Measurements from ENCODE around the gene MAPK10. TPM values are rescaled to one million over a fixed set of nuclear protein-coding genes. Genes with fewer than 3 reads are reported as not detected.
"Not testable (repeated sequence)": the region's sequence is repeated elsewhere in the genome, so short reads cannot be mapped to it uniquely, and the experiment has no call there.

The MAPK10 gene
- total and polyA plus RNA-seq, 9 donors: 1.9 to 5.6 (median 3.1) TPM

GRCh38 chr4:85993641-85994040, 366.2 kb downstream of the MAPK10 start:
- no peak for DNase-seq
- Histone ChIP-seq H3K4me1 (ENCODE audit: control insufficient read depth, insufficient read depth, low read length) (no peaks in the 10 kb centered on the region), H3K9me3 (replicated peaks; ENCODE audit: control insufficient read depth, low read depth, low read length) (no peaks in the 10 kb centered on the region), H3K27ac (ENCODE audit: low read length) (no peak overlapping the region), H3K36me3 (ENCODE audit: control insufficient read depth, insufficient read depth, low read length) (peaks cover 15% of the 10 kb centered on the region), H3K27me3 (ENCODE audit: control insufficient read depth, insufficient read depth, low read length) (no peaks in the 10 kb centered on the region), H3K4me3 (ENCODE audit: low read length) (no peak overlapping the region)
- WGBS (ENCODE audit: insufficient coverage): no CpG with 5 or more reads among the region's 2 CpGs

- no peak for DNase-seq
- H3K27me3 ChIP-seq (ENCODE audit: control insufficient read depth, insufficient read depth, low read length): no peaks in the 10 kb centered on the region
- no peaks in the 10 kb centered on the region for H3K9me3 ChIP-seq (replicated peaks; ENCODE audit: control insufficient read depth, low read depth, low read length)
- 92% methylated on average over 1 of the region's 1 CpG for WGBS (ENCODE audit: insufficient coverage)
- H3K4me1 ChIP-seq (ENCODE audit: control insufficient read depth, insufficient read depth, low read length): no peaks in the 10 kb centered on the region
- H3K36me3 ChIP-seq (ENCODE audit: control insufficient read depth, insufficient read depth, low read length): peaks cover 14% of the 10 kb centered on the region
- no peak overlapping the region for H3K27ac ChIP-seq (ENCODE audit: low read length)
- no peak overlapping the region for H3K4me3 ChIP-seq (ENCODE audit: low read length)
Measured at GRCh38 chr4:85986266-85986665, 373.6 kb downstream of the MAPK10 start.

- Histone ChIP-seq H3K4me1 (ENCODE audit: control insufficient read depth, insufficient read depth, low read length) (no peaks in the 10 kb centered on the region), H3K27ac (ENCODE audit: low read length) (no peak overlapping the region), H3K9me3 (replicated peaks; ENCODE audit: control insufficient read depth, low read depth, low read length) (no peaks in the 10 kb centered on the region), H3K27me3 (ENCODE audit: control insufficient read depth, insufficient read depth, low read length) (no peaks in the 10 kb centered on the region), H3K4me3 (ENCODE audit: low read length) (no peak overlapping the region), H3K36me3 (ENCODE audit: control insufficient read depth, insufficient read depth, low read length) (peaks cover 14% of the 10 kb centered on the region)
- WGBS (ENCODE audit: insufficient coverage): 58% methylated on average over 2 of the region's 3 CpGs
- DNase-seq: no peak
Measured at GRCh38 chr4:85979276-85979675, 380.6 kb downstream of the MAPK10 start.

- H3K4me3 ChIP-seq (ENCODE audit: low read length): no peak overlapping the region
- no CpG with 5 or more reads among the region's 2 CpGs for WGBS (ENCODE audit: insufficient coverage)
- peak; percentile 37 for DNase-seq
- H3K9me3 ChIP-seq (replicated peaks; ENCODE audit: control insufficient read depth, low read depth, low read length): no peaks in the 10 kb centered on the region
- H3K27ac ChIP-seq (ENCODE audit: low read length): no peak overlapping the region
- H3K27me3 ChIP-seq (ENCODE audit: control insufficient read depth, insufficient read depth, low read length): no peaks in the 10 kb centered on the region
- peaks cover 5% of the 10 kb centered on the region for H3K36me3 ChIP-seq (ENCODE audit: control insufficient read depth, insufficient read depth, low read length)
- H3K4me1 ChIP-seq (ENCODE audit: control insufficient read depth, insufficient read depth, low read length): peaks cover 4% of the 10 kb centered on the region
Measured at GRCh38 chr4:85970535-85970934, 389.3 kb downstream of the MAPK10 start.

DNA sequence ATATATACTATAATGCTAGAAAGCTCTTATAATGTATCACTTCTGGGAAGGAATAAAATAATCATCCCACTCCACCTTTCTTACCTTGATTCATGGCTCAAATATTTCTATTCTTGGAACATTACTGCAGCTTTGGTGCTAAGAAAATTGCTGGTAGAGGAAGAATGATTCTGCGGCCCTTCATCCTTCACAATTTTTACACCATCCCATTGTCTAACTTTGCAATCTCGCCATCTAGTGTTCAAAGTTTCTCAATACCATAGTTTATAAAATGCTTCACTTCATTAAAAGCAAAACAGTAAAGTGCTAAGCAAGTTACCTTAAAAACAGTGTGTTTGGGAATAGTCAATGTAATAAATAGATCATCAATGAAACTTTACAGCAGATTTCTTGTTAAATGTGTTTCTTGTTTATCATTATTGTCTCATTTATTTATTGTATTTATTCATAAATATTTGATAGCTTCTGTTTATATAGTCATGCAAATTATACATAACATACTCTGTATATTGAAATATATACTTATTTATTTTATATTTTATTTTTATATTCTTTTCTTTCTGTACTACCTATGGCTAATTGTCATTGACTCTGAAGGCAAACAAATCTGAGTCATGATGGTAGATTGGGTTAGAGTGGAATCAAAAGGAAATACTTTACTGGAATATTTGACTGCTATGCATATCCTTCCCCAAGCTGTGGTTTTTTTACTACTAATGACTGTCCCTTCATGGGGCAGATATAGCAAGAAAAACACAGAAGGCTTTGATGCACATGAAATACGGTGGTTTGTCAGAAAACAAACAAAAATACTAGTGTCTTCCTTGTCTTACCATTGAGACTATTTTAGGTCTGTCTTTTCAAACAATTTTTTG, 390.7 kb downstream of the MAPK10 start:
- H3K4me1 ChIP-seq (ENCODE audit: control insufficient read depth, insufficient read depth, low read length): peaks cover 4% of the 10 kb centered on the region
- WGBS (ENCODE audit: insufficient coverage): no CpG with 5 or more reads among the region's 3 CpGs
- peaks cover 5% of the 10 kb centered on the region for H3K36me3 ChIP-seq (ENCODE audit: control insufficient read depth, insufficient read depth, low read length)
- peak; percentile 87 for DNase-seq
- no peaks in the 10 kb centered on the region for H3K27me3 ChIP-seq (ENCODE audit: control insufficient read depth, insufficient read depth, low read length)
- H3K4me3 ChIP-seq (ENCODE audit: low read length): no peak overlapping the region
- no peaks in the 10 kb centered on the region for H3K9me3 ChIP-seq (replicated peaks; ENCODE audit: control insufficient read depth, low read depth, low read length)
- no peak overlapping the region for H3K27ac ChIP-seq (ENCODE audit: low read length)

DNA sequence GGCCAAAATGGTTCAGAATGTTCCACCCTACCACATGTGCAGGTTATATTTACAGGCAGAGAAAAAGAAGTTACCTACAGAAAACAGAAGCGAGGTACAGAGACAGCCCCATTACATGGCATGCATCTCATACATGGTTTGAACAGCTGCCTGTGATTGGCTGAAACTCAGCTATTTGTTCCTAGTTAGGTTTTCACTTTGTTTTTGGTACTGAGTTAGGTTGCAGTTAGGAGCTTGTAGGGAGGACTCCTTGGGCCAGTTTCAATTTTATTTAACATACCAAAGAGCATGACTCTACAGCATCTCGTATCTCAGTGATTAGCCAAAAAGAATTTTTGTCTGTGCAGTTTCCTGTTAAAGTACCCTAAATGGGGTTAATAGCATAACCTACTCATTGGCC, 392.0 kb downstream of the MAPK10 start:
- Histone ChIP-seq H3K27ac (ENCODE audit: low read length) (no peak overlapping the region), H3K27me3 (ENCODE audit: control insufficient read depth, insufficient read depth, low read length) (no peaks in the 10 kb centered on the region), H3K36me3 (ENCODE audit: control insufficient read depth, insufficient read depth, low read length) (peaks cover 2% of the 10 kb centered on the region), H3K9me3 (replicated peaks; ENCODE audit: control insufficient read depth, low read depth, low read length) (no peaks in the 10 kb centered on the region), H3K4me3 (ENCODE audit: low read length) (no peak overlapping the region), H3K4me1 (ENCODE audit: control insufficient read depth, insufficient read depth, low read length) (peaks cover 4% of the 10 kb centered on the region)
- no peak for DNase-seq
- WGBS (ENCODE audit: insufficient coverage): no CpG with 5 or more reads among the region's 2 CpGs

DNA sequence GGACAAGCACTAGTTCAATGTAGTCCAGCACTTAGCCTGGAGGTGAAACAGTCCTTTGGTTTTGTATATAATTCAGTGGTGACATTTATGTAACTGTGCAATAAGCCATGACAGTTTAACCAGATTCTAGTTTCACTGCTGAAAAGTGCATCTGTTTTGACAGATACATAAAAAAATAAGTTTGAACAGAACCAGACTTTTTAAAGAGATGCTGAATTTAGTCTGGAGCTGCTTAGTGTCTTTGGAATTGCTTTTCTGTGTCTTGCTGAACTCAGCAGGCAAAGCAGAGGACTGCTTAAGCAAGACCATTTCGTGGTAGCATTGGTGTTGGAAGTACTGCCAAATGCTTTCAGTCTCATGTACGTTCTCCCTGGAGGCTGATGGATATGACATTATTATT, 393.5 kb downstream of the MAPK10 start:
- no peaks in the 10 kb centered on the region for H3K9me3 ChIP-seq (replicated peaks; ENCODE audit: control insufficient read depth, low read depth, low read length)
- peaks cover 4% of the 10 kb centered on the region for H3K4me1 ChIP-seq (ENCODE audit: control insufficient read depth, insufficient read depth, low read length)
- H3K4me3 ChIP-seq (ENCODE audit: low read length): no peak overlapping the region
- WGBS (ENCODE audit: insufficient coverage): no CpG with 5 or more reads among the region's 2 CpGs
- peak overlapping the region; percentile 45 for H3K27ac ChIP-seq (ENCODE audit: low read length)
- DNase-seq: peak; percentile 66
- H3K27me3 ChIP-seq (ENCODE audit: control insufficient read depth, insufficient read depth, low read length): no peaks in the 10 kb centered on the region
- H3K36me3 ChIP-seq (ENCODE audit: control insufficient read depth, insufficient read depth, low read length): no peaks in the 10 kb centered on the region

GRCh38 chr4:85965529-85965928, 394.3 kb downstream of the MAPK10 start:
- H3K9me3 ChIP-seq (replicated peaks; ENCODE audit: control insufficient read depth, low read depth, low read length): no peaks in the 10 kb centered on the region
- no peak for DNase-seq
- WGBS (ENCODE audit: insufficient coverage): no CpG with 5 or more reads among the region's 1 CpG
- no peak overlapping the region for H3K4me3 ChIP-seq (ENCODE audit: low read length)
- H3K4me1 ChIP-seq (ENCODE audit: control insufficient read depth, insufficient read depth, low read length): peaks cover 4% of the 10 kb centered on the region
- H3K36me3 ChIP-seq (ENCODE audit: control insufficient read depth, insufficient read depth, low read length): no peaks in the 10 kb centered on the region
- H3K27ac ChIP-seq (ENCODE audit: low read length): no peak overlapping the region
- no peaks in the 10 kb centered on the region for H3K27me3 ChIP-seq (ENCODE audit: control insufficient read depth, insufficient read depth, low read length)

- not testable (repeated sequence) for H3K4me3 ChIP-seq (ENCODE audit: low read length); H3K36me3 ChIP-seq (ENCODE audit: control insufficient read depth, insufficient read depth, low read length); H3K27me3 ChIP-seq (ENCODE audit: control insufficient read depth, insufficient read depth, low read length); H3K4me1 ChIP-seq (ENCODE audit: control insufficient read depth, insufficient read depth, low read length); DNase-seq; H3K27ac ChIP-seq (ENCODE audit: low read length); H3K9me3 ChIP-seq (replicated peaks; ENCODE audit: control insufficient read depth, low read depth, low read length)
- 93% methylated on average over 2 of the region's 4 CpGs for WGBS (ENCODE audit: insufficient coverage)
Measured at GRCh38 chr4:85965017-85965416, 394.8 kb downstream of the MAPK10 start.

- peaks cover 4% of the 10 kb centered on the region for H3K4me1 ChIP-seq (ENCODE audit: control insufficient read depth, insufficient read depth, low read length)
Measured at GRCh38 chr4:85964298-85964697, 395.6 kb downstream of the MAPK10 start.

More at GRCh38 chr4:85964298-85964697, 395.6 kb downstream of the MAPK10 start:
- no peaks in the 10 kb centered on the region for H3K27me3 ChIP-seq (ENCODE audit: control insufficient read depth, insufficient read depth, low read length)
- H3K36me3 ChIP-seq (ENCODE audit: control insufficient read depth, insufficient read depth, low read length): no peaks in the 10 kb centered on the region
- no peak overlapping the region for H3K4me3 ChIP-seq (ENCODE audit: low read length)
- H3K9me3 ChIP-seq (replicated peaks; ENCODE audit: control insufficient read depth, low read depth, low read length): no peaks in the 10 kb centered on the region
- H3K27ac ChIP-seq (ENCODE audit: low read length): no peak overlapping the region
- no peak for DNase-seq
